Hypothalamus (tissue), 51 donors: ENCODE measurements around the gene ALPL.

ENCODE experiments used
- DNase-seq, 51 donors: peaks; one replicate each; lab custom pipeline; 2025; lab: John Stamatoyannopoulos, UW

The ALPL gene

GRCh38 chr1:21612057-21612456, 102.8 kb downstream of the ALPL start:
- no peak for DNase-seq

GRCh38 chr1:21613072-21613867, 104.0 kb downstream of the ALPL start:
- DNase-seq: no peak

GRCh38 chr1:21614419-21615115, 105.3 kb downstream of the ALPL start:
- DNase-seq: no peak

GRCh38 chr1:21616372-21616771, 107.1 kb downstream of the ALPL start:
- DNase-seq: no peak

- DNase-seq: no peak
These were observed 108.0 kb downstream of the ALPL start for GRCh38 chr1:21617126-21617738.

GRCh38 chr1:21618059-21618458, 108.8 kb downstream of the ALPL start:
- no peak for DNase-seq

GRCh38 chr1:21618561-21619374, 109.5 kb downstream of the ALPL start:
- peak in 3 of 51 donors; percentile 13 to 23 (median 20) for DNase-seq

GRCh38 chr1:21619375-21619947, 110.2 kb downstream of the ALPL start:
- DNase-seq: no peak

- DNase-seq: peak in 1 of 51 donors; percentile 15
These were observed 110.8 kb downstream of the ALPL start for GRCh38 chr1:21620011-21620410.

GRCh38 chr1:21620496-21620895, 111.3 kb downstream of the ALPL start:
- DNase-seq: peak in 39 of 51 donors; percentile 7 to 67 (median 32)

GRCh38 chr1:21621051-21621450, 111.8 kb downstream of the ALPL start:
- DNase-seq: no peak

GRCh38 chr1:21621761-21622436, 112.7 kb downstream of the ALPL start:
- DNase-seq: peak in 1 of 51 donors; percentile 13

- DNase-seq: peak in 4 of 51 donors; percentile 13 to 53 (median 28)
These were observed 113.5 kb downstream of the ALPL start for GRCh38 chr1:21622466-21623315.

GRCh38 chr1:21623410-21623961, 114.3 kb downstream of the ALPL start:
- DNase-seq: no peak

- DNase-seq: peak in 43 of 51 donors; percentile 8 to 78 (median 53)
These were observed 115.6 kb downstream of the ALPL start for GRCh38 chr1:21624571-21625389.

- DNase-seq: no peak
These were observed 116.4 kb downstream of the ALPL start for GRCh38 chr1:21625390-21626190.

GRCh38 chr1:21626921-21627339, 117.7 kb downstream of the ALPL start:
- no peak for DNase-seq
